T-cell (primary cell): Measurements from ENCODE around the gene C5orf47. TPM values are rescaled to one million over a fixed set of nuclear protein-coding genes. Genes with fewer than 3 reads are reported as not detected.

ENCODE experiments used
- ATAC-seq, 4 experiments: fragments of 200-7000 bp in 3 of 4; fragments of 150-1000 bp in 1 of 4; cut with Tn5 transposase; replicated peaks in 1 of 4; 1 replicate in 3 of 4; 2 replicates in 1 of 4; pipeline ENCODE4 v1.10.0; 2021; ENCODE audit warnings: moderate library complexity in 3 of 4, mild to moderate bottlenecking in 2 of 4, moderate number of reproducible peaks in 1 of 4
- CTCF ChIA-PET, 2 donors: fragments of 300-600 bp; sonication (Branson Sonifier 250); formaldehyde crosslinking; loops; one replicate each; lab custom pipeline; 2022; ENCODE audit warnings: antibody characterized with exemption in 2 of 2; lab: Charles Lee
- POLR2A ChIA-PET, 2 donors: fragments of 300-600 bp; sonication (Branson Sonifier 250); formaldehyde crosslinking; loops; one replicate each; lab custom pipeline; 2022; ENCODE audit warnings: antibody characterized with exemption in 2 of 2; lab: Charles Lee
- DNase-seq, 35 experiments: peaks; one replicate each; pipeline versions ENCODE4 v3.0.0 to v3.0.0-alpha.2; 2013 to 2023
- H3K27ac ChIP-seq: one replicate; pipeline ENCODE4 v1.5.1; 2013; ENCODE audit warnings: low read length
- H3K27me3 ChIP-seq, 2 experiments: replicated peaks in 1 of 2; 1 replicate in 1 of 2; 2 replicates in 1 of 2; pipeline versions ENCODE4 v1.6.1 to v1.7.0; 2013; ENCODE audit warnings: low read length in 1 of 2, mixed read lengths in 1 of 2; ENCODE audit not compliant: control insufficient read depth in 2 of 2, insufficient read depth in 2 of 2; ENCODE audit errors: extremely low read depth in 1 of 2
- H3K36me3 ChIP-seq, 2 donors: 1 replicate in 1 of 2; 2 replicates in 1 of 2; pipeline versions ENCODE4 v1.6.1 to v1.7.0; 2013; ENCODE audit warnings: low read length in 1 of 2; ENCODE audit not compliant: control insufficient read depth in 2 of 2, insufficient read depth in 1 of 2; ENCODE audit errors: extremely low read depth in 1 of 2
- H3K4me1 ChIP-seq, 2 experiments: 1 replicate in 1 of 2; 2 replicates in 1 of 2; pipeline versions ENCODE4 v1.6.1 to v1.7.0; 2013; ENCODE audit warnings: low read length in 2 of 2, mixed read lengths in 1 of 2; ENCODE audit not compliant: insufficient read depth in 2 of 2, control insufficient read depth in 1 of 2; ENCODE audit errors: extremely low read depth in 1 of 2
- H3K4me3 ChIP-seq, 2 donors: 1 replicate in 1 of 2; 2 replicates in 1 of 2; pipeline versions ENCODE4 v1.5.1 to v1.7.0; 2013; ENCODE audit warnings: mild to moderate bottlenecking in 2 of 2, low read length in 1 of 2, moderate library complexity in 1 of 2; ENCODE audit not compliant: control insufficient read depth in 1 of 2; ENCODE audit errors: extremely low read depth in 1 of 2
- H3K9me3 ChIP-seq: 2 replicates; pipeline ENCODE4 v1.7.0; 2013
- H3K27ac Mint-ChIP-seq, 2 donors: one replicate each; pipeline ENCODE4 v1.8.0; 2020 to 2021; ENCODE audit warnings: mild to moderate bottlenecking in 2 of 2, mixed read lengths in 2 of 2
- H3K27me3 Mint-ChIP-seq, 2 donors: one replicate each; pipeline ENCODE4 v1.8.0; 2021 to 2022; ENCODE audit warnings: mixed read lengths in 2 of 2
- H3K36me3 Mint-ChIP-seq: one replicate; pipeline ENCODE4 v1.8.0; 2021; ENCODE audit warnings: mixed read lengths
- H3K4me1 Mint-ChIP-seq, 3 donors: one replicate each; pipeline ENCODE4 v1.8.0; 2020 to 2022; ENCODE audit warnings: mixed read lengths in 3 of 3, mild to moderate bottlenecking in 1 of 3
- H3K4me3 Mint-ChIP-seq, 3 donors: one replicate each; pipeline ENCODE4 v1.8.0; 2020 to 2022; ENCODE audit warnings: mild to moderate bottlenecking in 3 of 3, mixed read lengths in 3 of 3, moderate library complexity in 3 of 3
- H3K9me3 Mint-ChIP-seq, 3 donors: one replicate each; pipeline ENCODE4 v1.8.0; 2020 to 2022; ENCODE audit warnings: mixed read lengths in 3 of 3
- WGBS: methylation state at CpG from one replicate; pipeline ENCODE4 v1.1.5; 2013; ENCODE audit warnings: missing lambda C conversion rate; ENCODE audit not compliant: insufficient coverage; 5-methylcytosine and 5-hydroxymethylcytosine counted together
- total RNA-seq, 35 experiments: library from RNA in 6 of 35; stranded (reverse) in 6 of 35; fragments of 120-200 nt in 1 of 35; gene quantifications; one replicate each; pipeline versions ENCODE4 v1.2.1 to v1.2.4 and lab custom pipeline; 2013 to 2026

The C5orf47 gene
- total RNA-seq, 5 donors from 2014 or later (not counting 1 experiment from before 2014, with no cell fraction given), result not detected

DNA sequence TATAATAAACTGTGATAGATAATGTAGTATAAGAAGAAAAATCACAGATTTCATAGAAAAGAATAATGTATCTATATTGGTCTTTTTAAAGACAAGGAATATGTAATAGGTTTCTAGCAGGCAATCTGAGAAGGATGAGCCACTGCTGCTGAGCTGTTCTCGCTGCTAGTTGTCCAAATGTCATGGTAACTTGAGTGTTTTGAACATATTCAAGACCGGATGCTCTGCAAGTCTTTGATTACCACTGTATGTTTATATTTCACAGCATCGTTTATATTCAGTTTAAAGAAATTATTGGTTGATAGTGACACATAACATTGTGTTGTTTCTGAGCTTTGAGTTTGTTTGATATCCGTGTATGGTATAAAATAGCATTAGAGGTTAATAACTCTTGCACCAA lies 9.6 kb downstream of the C5orf47 start:
- no peak overlapping the region for H3K27ac Mint-ChIP-seq
- Histone ChIP-seq H3K27me3 (peaks cover 0 to 8% of the 10 kb centered on the region in 2 experiments), H3K9me3 (no peaks in the 10 kb centered on the region), H3K4me3 (no peak overlapping the region), H3K36me3 (no peaks in the 10 kb centered on the region), H3K4me1 (no peaks in the 10 kb centered on the region), H3K27ac (no peak overlapping the region)
- no peaks in the 10 kb centered on the region for H3K4me1 Mint-ChIP-seq
- ATAC-seq (no peak), DNase-seq (no peak)
- peaks cover 29 to 40% of the 10 kb centered on the region in 2 donors for H3K27me3 Mint-ChIP-seq
- ChIA-PET CTCF (no interaction called here), POLR2A (no interaction called here)
- H3K4me3 Mint-ChIP-seq, result no peak overlapping the region
- 38% methylated on average over 1 of the region's 4 CpGs for WGBS
- H3K36me3 Mint-ChIP-seq, result no peaks in the 10 kb centered on the region
- H3K9me3 Mint-ChIP-seq, result no peaks in the 10 kb centered on the region

- no peak overlapping the region for H3K4me3 ChIP-seq
- Mint-ChIP-seq H3K36me3 (no peaks in the 10 kb centered on the region), H3K27me3 (peaks cover 24 to 38% of the 10 kb centered on the region in 2 donors), H3K4me1 (no peaks in the 10 kb centered on the region), H3K4me3 (no peak overlapping the region), H3K27ac (no peak overlapping the region), H3K9me3 (no peaks in the 10 kb centered on the region)
- no peak for ATAC-seq
- ChIA-PET POLR2A (no interaction called here), CTCF (no interaction called here)
- 80% methylated on average over 1 of the region's 4 CpGs for WGBS
- H3K36me3 ChIP-seq, result no peaks in the 10 kb centered on the region
- DNase-seq, result no peak
- H3K27me3 ChIP-seq, result no peaks in the 10 kb centered on the region
- H3K4me1 ChIP-seq, result no peaks in the 10 kb centered on the region
- H3K27ac ChIP-seq, result no peak overlapping the region
- no peaks in the 10 kb centered on the region for H3K9me3 ChIP-seq
These were observed 11.1 kb downstream of the C5orf47 start for GRCh38 chr5:174000076-174000475.

GRCh38 chr5:174003795-174004194 lies 14.8 kb downstream of the C5orf47 start:
- Mint-ChIP-seq H3K9me3 (no peaks in the 10 kb centered on the region), H3K27ac (no peak overlapping the region), H3K36me3 (no peaks in the 10 kb centered on the region), H3K27me3 (peaks cover 16 to 22% of the 10 kb centered on the region in 2 donors), H3K4me3 (no peak overlapping the region), H3K4me1 (no peaks in the 10 kb centered on the region)
- no peaks in the 10 kb centered on the region for H3K4me1 ChIP-seq
- H3K4me3 ChIP-seq, result no peak overlapping the region
- DNase-seq (no peak), ATAC-seq (no peak)
- H3K9me3 ChIP-seq, result no peaks in the 10 kb centered on the region
- ChIA-PET CTCF (no interaction called here), POLR2A (no interaction called here)
- H3K27ac ChIP-seq, result no peak overlapping the region
- H3K27me3 ChIP-seq, result peaks cover 0 to 2% of the 10 kb centered on the region in 2 experiments
- H3K36me3 ChIP-seq, result no peaks in the 10 kb centered on the region

DNA sequence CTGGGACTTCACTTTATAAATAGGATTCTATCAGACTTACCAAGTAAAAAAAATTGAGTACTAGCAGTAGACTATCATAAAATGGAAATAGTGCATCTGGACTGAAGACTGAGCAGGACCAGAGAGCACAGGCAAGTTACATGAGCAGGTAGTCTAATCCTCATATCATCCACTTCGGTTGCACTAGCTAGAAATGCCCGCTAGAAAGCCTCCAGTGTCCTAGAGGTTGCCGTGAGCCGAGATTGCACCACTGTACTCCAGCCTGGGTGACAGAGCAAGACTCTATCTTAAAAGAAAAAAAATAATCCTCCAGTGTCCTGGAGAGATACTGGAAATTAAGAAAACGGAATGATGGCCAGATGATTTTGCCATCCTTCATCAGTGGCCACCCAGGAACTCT lies 20.0 kb downstream of the C5orf47 start:
- Histone ChIP-seq H3K4me1 (no peaks in the 10 kb centered on the region), H3K27ac (no peak overlapping the region), H3K9me3 (no peaks in the 10 kb centered on the region), H3K4me3 (no peak overlapping the region), H3K36me3 (no peaks in the 10 kb centered on the region), H3K27me3 (peaks cover 0 to 2% of the 10 kb centered on the region in 2 experiments)
- DNase-seq (no peak), ATAC-seq (no peak)
- ChIA-PET POLR2A (no interaction called here), CTCF (no interaction called here)
- no peaks in the 10 kb centered on the region for H3K36me3 Mint-ChIP-seq
- H3K4me1 Mint-ChIP-seq, result no peaks in the 10 kb centered on the region
- peaks cover 7 to 12% of the 10 kb centered on the region in 2 donors for H3K27me3 Mint-ChIP-seq
- no CpG with 5 or more reads among the region's 5 CpGs for WGBS
- H3K4me3 Mint-ChIP-seq, result no peak overlapping the region
- H3K9me3 Mint-ChIP-seq, result no peaks in the 10 kb centered on the region
- no peak overlapping the region for H3K27ac Mint-ChIP-seq

DNA sequence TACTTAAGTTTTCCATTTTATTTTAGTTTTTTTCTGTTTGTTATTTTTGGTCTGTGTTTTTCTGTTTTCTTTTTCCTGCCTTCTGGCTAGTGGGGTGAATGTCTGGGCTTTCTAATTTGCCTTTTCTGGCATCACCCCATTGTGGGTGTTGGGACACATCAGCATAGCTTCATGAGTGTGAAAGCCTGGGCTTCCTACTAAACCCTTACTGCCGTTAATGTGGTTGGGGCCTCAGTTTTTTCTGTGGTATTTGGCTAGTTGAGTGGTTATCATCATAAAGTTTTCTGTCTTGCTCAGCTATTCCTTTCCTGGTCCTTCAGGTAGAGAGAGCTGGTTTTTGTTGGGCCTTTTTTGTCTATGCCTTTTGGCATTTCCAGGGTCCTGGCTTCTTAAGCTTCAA lies 21.4 kb downstream of the C5orf47 start:
- no peak overlapping the region for H3K4me3 Mint-ChIP-seq
- no peaks in the 10 kb centered on the region for H3K9me3 Mint-ChIP-seq
- Histone ChIP-seq H3K9me3 (no peaks in the 10 kb centered on the region), H3K27me3 (peaks cover 0 to 2% of the 10 kb centered on the region in 2 experiments), H3K4me3 (no peak overlapping the region), H3K27ac (no peak overlapping the region), H3K4me1 (no peaks in the 10 kb centered on the region), H3K36me3 (no peaks in the 10 kb centered on the region)
- no peaks in the 10 kb centered on the region for H3K36me3 Mint-ChIP-seq
- H3K27ac Mint-ChIP-seq, result no peak overlapping the region
- H3K27me3 Mint-ChIP-seq, result peaks cover 7 to 10% of the 10 kb centered on the region in 2 donors
- DNase-seq (no peak), ATAC-seq (no peak)
- no peaks in the 10 kb centered on the region for H3K4me1 Mint-ChIP-seq
- no CpG with 5 or more reads among the region's 1 CpG for WGBS
- POLR2A ChIA-PET, result no interaction called here
- CTCF ChIA-PET, result no interaction called here

GRCh38 chr5:174011441-174011840 lies 22.5 kb downstream of the C5orf47 start:
- no CpG with 5 or more reads among the region's 3 CpGs for whole genome bisulfite sequencing
- H3K4me1 ChIP-seq, result no peaks in the 10 kb centered on the region
- H3K4me1 Mint-ChIP-seq, result no peaks in the 10 kb centered on the region
- H3K9me3 ChIP-seq, result no peaks in the 10 kb centered on the region
- H3K36me3 Mint-ChIP-seq, result no peaks in the 10 kb centered on the region
- DNase-seq, result no peak
- no peak for ATAC-seq
- H3K27me3 Mint-ChIP-seq, result peaks cover 2 to 6% of the 10 kb centered on the region in 2 donors
- ChIA-PET POLR2A (interaction anchor here in 1 of 2 donors (0.6 kb wide), 1 partner anchor 25 kb away, joined by 6 read pairs; no protein-coding TSS in a partner anchor), CTCF (no interaction called here)
- no peak overlapping the region for H3K27ac Mint-ChIP-seq
- no peaks in the 10 kb centered on the region for H3K36me3 ChIP-seq
- H3K4me3 ChIP-seq, result no peak overlapping the region
- no peaks in the 10 kb centered on the region for H3K9me3 Mint-ChIP-seq
- H3K4me3 Mint-ChIP-seq, result no peak overlapping the region
- peaks cover 0 to 2% of the 10 kb centered on the region in 2 experiments for H3K27me3 ChIP-seq
- no peak overlapping the region for H3K27ac ChIP-seq
